ENCODE measurements around the gene TMEM61.
A peak's percentile ranks its signal among the peaks of the same experiment; 100 is the strongest.

Gene TMEM61

DNA sequence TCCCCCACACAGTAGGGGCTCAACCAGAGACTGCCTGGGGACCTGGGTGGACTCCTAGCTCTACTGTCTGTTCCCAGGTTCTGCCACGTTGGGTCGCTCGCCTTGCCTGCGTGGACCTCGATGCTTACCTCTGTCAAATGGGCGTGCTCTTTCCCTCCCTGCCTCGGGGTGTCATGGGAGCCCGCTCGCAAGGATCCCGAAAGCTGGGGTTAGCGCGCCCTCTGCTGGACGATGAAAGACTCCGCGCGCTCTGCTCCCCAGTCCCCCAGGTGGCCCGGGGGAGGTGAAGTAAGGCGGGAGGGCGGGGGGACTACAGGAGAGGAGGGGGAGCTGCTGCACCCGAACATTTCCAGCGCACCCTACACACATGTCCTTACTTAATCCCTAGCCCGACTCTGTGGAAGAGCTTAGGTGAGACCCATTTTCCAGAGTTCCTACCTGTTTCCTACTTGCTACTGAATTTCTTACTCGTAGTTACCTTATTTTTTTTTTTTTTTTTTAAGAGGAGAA, 16.0 kb downstream of the TMEM61 start:
- Histone ChIP-seq H4K20me1 (ENCODE audit: low read depth, low read length) (no peaks in the 10 kb centered on the region), H3K4me2 (ENCODE audit: low read depth, low read length, poor library complexity, severe bottlenecking) (peak overlapping the region; percentile 22), H3F3A (ENCODE audit: insufficient read depth) (no peaks in the 10 kb centered on the region), H3K9me2 (replicated peaks; ENCODE audit: insufficient read depth, low read length) (no peaks in the 10 kb centered on the region), H3K36me3 (ENCODE audit: low read length) (no peaks in the 10 kb centered on the region), H3K4me3 (ENCODE audit: insufficient read depth, low read length, poor library complexity, severe bottlenecking) (no peak overlapping the region), H3K9me3 (ENCODE audit: insufficient read depth, low read length) (no peaks in the 10 kb centered on the region), H3K9ac (ENCODE audit: low read length) (no peak overlapping the region; the same call in 1 of the 2 replicates), H3K79me2 (ENCODE audit: insufficient read depth, low read length) (no peaks in the 10 kb centered on the region), H2AFZ (ENCODE audit: low read depth, low read length, severe bottlenecking) (peak overlapping the region; percentile 65), H3K27ac (ENCODE audit: low read depth, low read length) (no peak overlapping the region), H3K27me3 (ENCODE audit: low read length) (no peaks in the 10 kb centered on the region)
- TF ChIP-seq, protein P1, sequence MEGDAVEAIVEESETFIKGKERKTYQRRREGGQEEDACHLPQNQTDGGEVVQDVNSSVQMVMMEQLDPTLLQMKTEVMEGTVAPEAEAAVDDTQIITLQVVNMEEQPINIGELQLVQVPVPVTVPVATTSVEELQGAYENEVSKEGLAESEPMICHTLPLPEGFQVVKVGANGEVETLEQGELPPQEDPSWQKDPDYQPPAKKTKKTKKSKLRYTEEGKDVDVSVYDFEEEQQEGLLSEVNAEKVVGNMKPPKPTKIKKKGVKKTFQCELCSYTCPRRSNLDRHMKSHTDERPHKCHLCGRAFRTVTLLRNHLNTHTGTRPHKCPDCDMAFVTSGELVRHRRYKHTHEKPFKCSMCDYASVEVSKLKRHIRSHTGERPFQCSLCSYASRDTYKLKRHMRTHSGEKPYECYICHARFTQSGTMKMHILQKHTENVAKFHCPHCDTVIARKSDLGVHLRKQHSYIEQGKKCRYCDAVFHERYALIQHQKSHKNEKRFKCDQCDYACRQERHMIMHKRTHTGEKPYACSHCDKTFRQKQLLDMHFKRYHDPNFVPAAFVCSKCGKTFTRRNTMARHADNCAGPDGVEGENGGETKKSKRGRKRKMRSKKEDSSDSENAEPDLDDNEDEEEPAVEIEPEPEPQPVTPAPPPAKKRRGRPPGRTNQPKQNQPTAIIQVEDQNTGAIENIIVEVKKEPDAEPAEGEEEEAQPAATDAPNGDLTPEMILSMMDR (IDR thresholded peaks at IDR 0.05; ENCODE audit: insufficient read depth, low read length, poor library complexity, severe bottlenecking): peak; percentile 87
- no peak for TF ChIP-seq EZH2phosphoT487 (conservative IDR thresholded peaks at IDR 0.05; ENCODE audit: low read length)

GRCh38 chr1:54996869-54997710, 16.7 kb downstream of the TMEM61 start:
- no peak overlapping the region for H3K9ac ChIP-seq (ENCODE audit: low read length)
- H2AFZ ChIP-seq (ENCODE audit: low read depth, low read length, severe bottlenecking): no peak overlapping the region
- no peak overlapping the region for H3K4me3 ChIP-seq (ENCODE audit: insufficient read depth, low read length, poor library complexity, severe bottlenecking)
- no peak overlapping the region for H3K27ac ChIP-seq (ENCODE audit: low read depth, low read length)
- no peak overlapping the region for H3K4me2 ChIP-seq (ENCODE audit: low read depth, low read length, poor library complexity, severe bottlenecking)
- TF ChIP-seq, protein P1 (IDR thresholded peaks at IDR 0.05; ENCODE audit: insufficient read depth, low read length, poor library complexity, severe bottlenecking): no peak
- TF ChIP-seq EZH2phosphoT487 (conservative IDR thresholded peaks at IDR 0.05; ENCODE audit: low read length): no peak
- H3K9me3 ChIP-seq (ENCODE audit: insufficient read depth, low read length): no peaks in the 10 kb centered on the region
- H3F3A ChIP-seq (ENCODE audit: insufficient read depth): no peaks in the 10 kb centered on the region
- no peaks in the 10 kb centered on the region for H3K9me2 ChIP-seq (replicated peaks; ENCODE audit: insufficient read depth, low read length)
- no peaks in the 10 kb centered on the region for H3K79me2 ChIP-seq (ENCODE audit: insufficient read depth, low read length)
- H4K20me1 ChIP-seq (ENCODE audit: low read depth, low read length): no peaks in the 10 kb centered on the region
- no peaks in the 10 kb centered on the region for H3K36me3 ChIP-seq (ENCODE audit: low read length)
- no peaks in the 10 kb centered on the region for H3K27me3 ChIP-seq (ENCODE audit: low read length)

DNA sequence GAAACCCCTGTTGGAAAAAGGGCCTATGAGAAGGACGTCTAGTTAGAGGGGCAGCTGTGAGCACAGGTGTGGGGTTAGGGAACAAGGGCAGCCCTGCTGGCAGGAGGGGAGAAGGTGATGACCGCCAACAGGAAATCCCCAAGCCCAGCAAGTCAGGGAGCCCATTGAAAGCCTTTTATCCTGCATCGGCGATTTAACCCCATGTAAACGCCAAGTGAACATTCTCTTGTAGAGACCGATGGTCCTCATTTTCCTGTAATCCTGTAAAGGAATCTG, 17.2 kb downstream of the TMEM61 start:
- H3K4me3 ChIP-seq (ENCODE audit: insufficient read depth, low read length, poor library complexity, severe bottlenecking): no peak overlapping the region
- H3K27ac ChIP-seq (ENCODE audit: low read depth, low read length): no peak overlapping the region
- H3K9me3 ChIP-seq (ENCODE audit: insufficient read depth, low read length): no peaks in the 10 kb centered on the region
- no peaks in the 10 kb centered on the region for H3K36me3 ChIP-seq (ENCODE audit: low read length)
- no peak overlapping the region for H3K4me2 ChIP-seq (ENCODE audit: low read depth, low read length, poor library complexity, severe bottlenecking)
- no peak overlapping the region for H3K9ac ChIP-seq (ENCODE audit: low read length)
- H3K9me2 ChIP-seq (replicated peaks; ENCODE audit: insufficient read depth, low read length): no peaks in the 10 kb centered on the region
- no peak overlapping the region for H2AFZ ChIP-seq (ENCODE audit: low read depth, low read length, severe bottlenecking)
- H3K27me3 ChIP-seq (ENCODE audit: low read length): no peaks in the 10 kb centered on the region
- no peaks in the 10 kb centered on the region for H3K79me2 ChIP-seq (ENCODE audit: insufficient read depth, low read length)
- no peaks in the 10 kb centered on the region for H4K20me1 ChIP-seq (ENCODE audit: low read depth, low read length)
- no peak for TF ChIP-seq EZH2phosphoT487 (conservative IDR thresholded peaks at IDR 0.05; ENCODE audit: low read length)
- TF ChIP-seq, protein P1 (IDR thresholded peaks at IDR 0.05; ENCODE audit: insufficient read depth, low read length, poor library complexity, severe bottlenecking): no peak
- H3F3A ChIP-seq (ENCODE audit: insufficient read depth): no peaks in the 10 kb centered on the region

All from SU-DHL-6 (cell line).